GM12801 (cell line): ENCODE data around the gene PACSIN1.

Experiments
- CTCF ChIP-seq: IDR thresholded peaks from one replicate; pipeline ENCODE4 v1.5.1; 2011; ENCODE audit warnings: control low read depth; ENCODE audit not compliant: insufficient read length; ENCODE audit errors: extremely low read depth

PACSIN1 gene

DNA sequence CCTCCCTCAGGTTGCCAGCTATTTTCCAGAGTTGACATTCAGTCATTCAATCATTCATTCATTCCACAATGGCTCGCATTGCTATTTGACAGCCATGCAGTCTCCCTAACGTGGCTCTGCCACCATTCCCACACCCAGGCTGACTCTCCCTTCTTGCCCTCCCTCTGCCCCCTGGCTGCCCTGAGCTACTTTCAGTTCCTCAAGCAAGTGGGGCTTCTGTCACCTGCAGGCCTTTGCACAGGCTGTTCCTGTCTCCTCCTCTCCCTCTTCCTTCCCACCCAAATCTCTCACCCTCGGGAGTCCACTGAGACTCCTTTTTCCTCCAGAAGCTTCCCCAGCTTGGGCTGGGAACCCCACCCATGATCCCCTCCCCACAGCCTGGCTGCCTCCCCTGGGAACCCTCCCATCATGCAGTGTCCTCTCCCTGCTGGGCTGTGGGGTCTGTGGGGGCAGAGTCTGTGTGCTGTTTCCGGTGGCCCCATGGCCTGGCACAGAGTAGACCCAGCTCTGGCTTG, 2.6 kb downstream of the PACSIN1 start:
- no peak for TF ChIP-seq CTCF

DNA sequence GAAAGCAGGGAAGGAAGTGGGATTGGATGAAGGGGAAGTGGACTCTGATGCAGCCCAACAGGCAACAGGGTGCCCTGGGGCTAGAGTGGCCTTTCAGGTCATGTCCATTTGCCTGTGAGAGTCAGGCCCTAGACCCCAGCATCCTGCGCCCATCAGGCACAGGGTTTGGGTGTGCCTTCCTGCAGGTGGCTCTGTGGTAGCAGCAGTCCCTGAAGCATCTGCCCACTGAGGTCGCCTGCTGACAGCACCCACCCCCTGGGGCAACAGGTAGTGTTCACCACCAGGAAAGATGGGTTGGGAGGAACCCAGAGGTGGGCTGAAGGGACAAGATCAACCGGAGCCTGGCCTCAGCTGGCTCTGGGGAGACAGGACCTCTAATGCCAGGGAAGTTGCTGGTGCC, 3.6 kb downstream of the PACSIN1 start:
- TF ChIP-seq CTCF: no peak

DNA sequence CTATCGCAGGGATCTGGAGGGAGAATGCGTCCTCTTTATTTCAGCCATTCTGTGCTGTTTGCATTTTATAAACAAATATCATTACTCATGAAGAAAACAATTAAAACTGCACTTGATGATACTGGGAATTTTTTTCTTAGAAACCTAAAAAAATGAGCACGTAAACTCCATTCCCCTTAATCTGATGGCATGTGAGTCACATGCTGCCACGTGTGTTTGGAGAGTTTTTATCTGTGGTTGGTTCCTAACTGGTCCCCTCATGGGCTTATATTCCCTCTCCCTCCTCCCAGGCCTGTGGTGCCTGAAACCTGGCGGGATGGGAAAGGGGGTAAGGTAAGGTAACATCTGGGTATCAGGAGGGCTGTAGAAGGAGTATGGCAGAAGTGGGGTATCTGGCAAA, 6.5 kb downstream of the PACSIN1 start:
- no peak for TF ChIP-seq CTCF

GRCh38 chr6:34473967-34474366, 8.1 kb downstream of the PACSIN1 start:
- TF ChIP-seq CTCF: no peak

- TF ChIP-seq CTCF: no peak
These were observed 8.9 kb downstream of the PACSIN1 start for GRCh38 chr6:34474754-34475153.

- no peak for TF ChIP-seq CTCF
These were observed 9.4 kb downstream of the PACSIN1 start for GRCh38 chr6:34475238-34475682.

DNA sequence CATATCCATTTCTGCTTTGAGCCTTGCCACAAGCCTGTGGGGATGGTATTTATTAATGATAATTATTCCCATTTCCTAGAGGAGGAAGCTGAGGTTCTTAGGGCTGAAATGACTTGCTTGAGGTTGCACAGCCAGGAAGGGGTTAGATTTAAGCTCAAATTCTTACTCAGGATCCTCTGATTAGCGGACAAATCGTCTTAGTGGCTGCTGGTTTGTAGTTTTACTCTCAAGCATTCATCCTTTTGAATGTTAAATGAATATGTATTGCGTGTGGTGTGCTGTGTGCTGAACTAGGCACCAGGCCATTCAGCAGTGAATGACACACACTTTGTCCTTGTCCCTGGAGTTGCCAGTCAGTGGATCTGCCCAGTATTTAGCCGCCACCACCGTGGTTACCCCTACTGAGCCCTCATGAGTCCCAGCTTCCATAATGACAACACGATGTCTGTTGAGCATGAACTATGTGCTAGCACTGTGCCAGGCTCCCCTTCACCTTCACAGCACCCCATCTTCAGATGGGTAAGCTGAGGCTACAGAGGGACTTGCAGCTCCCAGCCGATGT, 10.0 kb downstream of the PACSIN1 start:
- no peak for TF ChIP-seq CTCF

GRCh38 chr6:34476447-34476846, 10.6 kb downstream of the PACSIN1 start:
- no peak for TF ChIP-seq CTCF
